HEK293 (cell line): ENCODE measurements around the gene KCTD7.

Experiments
- ATF2 ChIP-seq: fragments of 450-650 bp; formaldehyde crosslinking; IDR thresholded peaks from 2 replicates; pipeline ENCODE4 v1.5.1; 2016; ENCODE audit warnings: missing biosample characterization, missing genetic modification characterization, low read depth
- CTCF ChIP-seq: fragments of 450-650 bp; formaldehyde crosslinking; IDR thresholded peaks from 2 replicates; pipeline ENCODE4 v1.5.1; 2016; ENCODE audit warnings: missing biosample characterization, missing genetic modification characterization
- ZBTB1 ChIP-seq: fragments of 450-650 bp; formaldehyde crosslinking; IDR thresholded peaks from 2 replicates; pipeline ENCODE4 v1.5.1; 2016; ENCODE audit warnings: missing biosample characterization, missing genetic modification characterization
- ZNF146 ChIP-seq: fragments of 450-650 bp; formaldehyde crosslinking; IDR thresholded peaks from 2 replicates; pipeline ENCODE4 v1.5.1; 2016; ENCODE audit warnings: missing biosample characterization, missing genetic modification characterization
- ZNF621 ChIP-seq: fragments of 450-650 bp; formaldehyde crosslinking; IDR thresholded peaks from 2 replicates; pipeline ENCODE4 v1.5.1; 2017; ENCODE audit warnings: missing biosample characterization, missing genetic modification characterization
- ZNF692 ChIP-seq: fragments of 450-650 bp; formaldehyde crosslinking; IDR thresholded peaks from 2 replicates; pipeline ENCODE4 v1.5.1; 2016; ENCODE audit warnings: missing biosample characterization, missing genetic modification characterization
- ZSCAN16 ChIP-seq: fragments of 450-650 bp; formaldehyde crosslinking; IDR thresholded peaks from 2 replicates; pipeline ENCODE4 v1.5.1; 2016; ENCODE audit warnings: missing biosample characterization, missing genetic modification characterization

GRCh38 chr7:66642932-66643331 lies 14.3 kb downstream of the KCTD7 start:
- TF ChIP-seq CTCF (no peak), ZNF621 (tag by site-specific recombination) (no peak), ZSCAN16 (tag by site-specific recombination) (no peak), ZNF146 (tag by site-specific recombination) (no peak), ATF2 (tag by site-specific recombination) (no peak), ZBTB1 (tag by site-specific recombination) (no peak), ZNF692 (tag by site-specific recombination) (no peak)
